Fibroblast of mammary gland (primary cell): ENCODE measurements around the gene NRG3.

Source experiments
- DNase-seq: peaks from one replicate; pipeline ENCODE4 v3.0.0-alpha.2; 2010; ENCODE audit warnings: low read depth
- H3K4me3 ChIP-seq: 2 replicates; pipeline ENCODE4 v1.5.1; 2011; ENCODE audit warnings: low read depth, mild to moderate bottlenecking, low read length, moderate library complexity; ENCODE audit not compliant: control insufficient read depth
- CTCF ChIP-seq: conservative IDR thresholded peaks from 2 replicates; pipeline ENCODE4 v1.5.1; 2011; ENCODE audit warnings: low read depth, low read length, inconsistent platforms; ENCODE audit not compliant: control insufficient read depth, insufficient read depth

NRG3 gene

GRCh38 chr10:82148764-82149163, 273.8 kb downstream of the NRG3 start:
- no peak for TF ChIP-seq CTCF
- no peak for DNase-seq
- no peak overlapping the region for H3K4me3 ChIP-seq

GRCh38 chr10:82149674-82150073, 274.7 kb downstream of the NRG3 start:
- no peak for TF ChIP-seq CTCF

DNA sequence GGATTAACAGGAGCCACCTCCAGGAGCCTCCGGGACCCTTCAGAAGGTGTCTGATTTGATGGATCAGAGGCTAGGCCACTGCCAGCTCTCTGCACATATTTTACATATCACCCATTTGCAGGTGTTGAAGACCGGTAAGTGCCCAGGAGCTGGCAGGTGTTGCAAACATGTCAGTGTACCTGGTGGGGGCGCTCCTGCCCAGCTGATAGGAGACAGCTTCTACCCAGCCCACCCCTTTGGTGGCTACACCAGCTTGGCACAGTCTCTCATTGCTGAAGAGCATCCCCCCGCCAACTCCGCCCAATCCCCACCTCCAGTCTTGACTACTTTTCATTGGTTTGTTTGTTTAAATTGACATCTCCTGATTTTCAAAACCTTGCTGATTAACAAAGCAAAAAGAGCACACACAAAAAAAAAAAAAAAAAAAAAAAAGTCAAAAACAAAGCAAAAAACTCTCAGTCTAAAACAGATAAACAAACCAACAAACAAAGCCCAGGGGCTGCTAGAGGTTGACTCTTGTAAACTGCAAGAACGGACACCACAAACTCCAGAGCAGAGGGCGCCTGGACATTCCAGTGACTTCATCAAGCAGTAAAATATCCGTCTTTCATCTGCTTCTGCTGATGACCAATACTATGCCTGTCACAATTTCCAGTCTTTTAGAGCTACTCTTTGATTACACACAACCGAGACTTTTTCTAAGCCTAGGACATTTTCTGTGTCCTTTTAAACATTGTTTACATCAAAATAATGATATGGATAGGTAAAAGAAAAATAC, 275.3 kb downstream of the NRG3 start:
- no peak overlapping the region for H3K4me3 ChIP-seq
- DNase-seq: peak; percentile 27
- peak; percentile 33 for TF ChIP-seq CTCF

More at GRCh38 chr10:82149674-82150073, 274.7 kb downstream of the NRG3 start:
- DNase-seq: no peak
- no peak overlapping the region for H3K4me3 ChIP-seq

GRCh38 chr10:82160307-82160706, 285.3 kb downstream of the NRG3 start:
- no peak overlapping the region for H3K4me3 ChIP-seq
- TF ChIP-seq CTCF: no peak
- DNase-seq: no peak

DNA sequence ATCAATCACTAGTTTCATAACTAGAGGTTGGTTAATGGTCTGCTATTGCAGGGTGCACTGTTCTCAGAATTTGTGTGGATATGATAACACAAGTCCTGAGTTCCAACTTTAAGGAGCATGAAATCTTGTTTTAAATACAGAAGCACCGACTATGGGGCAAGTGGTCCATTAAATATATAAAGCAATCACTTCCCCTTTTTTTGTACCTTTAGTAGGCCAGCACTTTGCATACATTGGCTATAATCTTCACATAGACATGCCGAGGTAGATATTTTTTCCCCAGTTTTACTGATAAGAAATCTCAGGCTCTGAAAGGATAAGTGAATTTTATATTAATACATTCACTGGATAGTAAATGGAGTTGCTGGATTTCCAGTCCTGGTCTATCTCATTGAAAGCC, 286.3 kb downstream of the NRG3 start:
- no peak for DNase-seq
- no peak for TF ChIP-seq CTCF

DNA sequence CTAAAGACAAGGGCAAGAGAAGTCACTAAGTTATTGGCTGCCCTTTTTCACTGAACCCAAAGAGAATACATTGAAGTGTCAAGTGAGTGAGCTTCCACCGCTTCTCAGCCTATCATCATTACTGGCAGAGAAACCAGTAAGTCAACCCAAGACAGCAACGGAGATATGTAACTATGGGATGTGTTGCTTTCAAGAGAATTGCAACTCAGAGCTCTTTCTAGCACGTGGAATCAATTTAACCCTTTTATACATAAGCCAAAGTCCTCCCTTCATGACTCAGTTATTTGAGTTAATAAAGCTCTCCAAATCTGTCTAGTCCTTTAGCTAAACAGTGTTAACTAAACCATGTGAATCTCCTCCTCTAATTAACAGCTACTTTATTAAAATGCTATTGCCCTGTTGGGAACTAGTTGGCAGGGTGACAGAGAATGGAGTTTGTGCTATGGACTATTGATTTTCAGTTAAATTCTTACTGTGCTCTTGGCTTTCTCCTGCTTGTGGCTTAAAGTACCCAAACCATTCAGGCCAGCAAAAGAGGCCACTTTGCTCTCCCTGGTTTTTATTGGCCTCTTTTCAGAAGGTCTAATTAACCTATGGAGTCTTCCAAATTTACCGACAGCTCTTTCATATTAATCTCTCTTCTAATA, 287.7 kb downstream of the NRG3 start:
- no peak for TF ChIP-seq CTCF
- no peak overlapping the region for H3K4me3 ChIP-seq
- DNase-seq: no peak

More for the DNA sequence above, 286.3 kb downstream of the NRG3 start:
- no peak overlapping the region for H3K4me3 ChIP-seq
